Astrocyte (in vitro differentiated cells and primary cell): Measurements from ENCODE around the gene PAPLN. TPM values are rescaled to one million over a fixed set of nuclear protein-coding genes. Genes with fewer than 3 reads are reported as not detected.

Source experiments
- DNase-seq: peaks from one replicate; pipeline ENCODE4 v3.0.0-alpha.2; 2010; ENCODE audit warnings: low read depth
- FAIRE-seq: peaks from 2 replicates; lab custom pipeline; 2011; peaks lifted over from hg19 to GRCh38; lab: Jason Lieb, UNC
- H2AFZ ChIP-seq: 2 replicates; pipeline ENCODE4 v1.6.0; 2012; ENCODE audit warnings: low read depth, low read length, inconsistent platforms
- H3K27ac ChIP-seq: 2 replicates; pipeline ENCODE4 v1.5.1; 2011; ENCODE audit warnings: low read depth, low read length, inconsistent platforms
- H3K27me3 ChIP-seq: 2 replicates; pipeline ENCODE4 v1.6.0; 2011; ENCODE audit warnings: low read length, inconsistent platforms; ENCODE audit not compliant: insufficient read depth
- H3K36me3 ChIP-seq: 2 replicates; pipeline ENCODE4 v1.5.1; 2011; ENCODE audit warnings: low read length, inconsistent platforms; ENCODE audit not compliant: insufficient read depth
- H3K4me1 ChIP-seq: 2 replicates; pipeline ENCODE4 v1.5.1; 2011; ENCODE audit warnings: low read length, inconsistent platforms; ENCODE audit not compliant: insufficient read depth
- H3K4me2 ChIP-seq: 2 replicates; pipeline ENCODE4 v1.6.0; 2012; ENCODE audit warnings: low read length, inconsistent platforms
- H3K4me3 ChIP-seq: 2 replicates; pipeline ENCODE4 v1.5.1; 2011; ENCODE audit warnings: low read depth, mild to moderate bottlenecking, low read length, inconsistent platforms; ENCODE audit not compliant: insufficient read depth
- H3K79me2 ChIP-seq: 2 replicates; pipeline ENCODE4 v1.6.0; 2012; ENCODE audit warnings: mild to moderate bottlenecking, low read length, inconsistent platforms; ENCODE audit not compliant: insufficient read depth
- H3K9ac ChIP-seq: 2 replicates; pipeline ENCODE4 v1.6.0; 2012; ENCODE audit warnings: mild to moderate bottlenecking, low read length, inconsistent platforms
- H3K9me3 ChIP-seq: 2 replicates; pipeline ENCODE4 v1.5.1; 2012; ENCODE audit warnings: low read depth, mild to moderate bottlenecking, low read length, inconsistent platforms; ENCODE audit not compliant: insufficient read depth
- H4K20me1 ChIP-seq: 2 replicates; pipeline ENCODE4 v1.6.0; 2012; ENCODE audit warnings: low read length, inconsistent platforms; ENCODE audit not compliant: insufficient read depth
- H3K27ac Mint-ChIP-seq: one replicate; pipeline ENCODE4 v1.8.0; 2021; ENCODE audit warnings: mild to moderate bottlenecking, mixed read lengths; ENCODE audit not compliant: unreplicated experiment
- H3K27me3 Mint-ChIP-seq: one replicate; pipeline ENCODE4 v1.8.0; 2021; ENCODE audit warnings: low read depth, mixed read lengths; ENCODE audit not compliant: unreplicated experiment
- H3K36me3 Mint-ChIP-seq: one replicate; pipeline ENCODE4 v1.8.0; 2021; ENCODE audit warnings: low read depth, mixed read lengths; ENCODE audit not compliant: unreplicated experiment
- H3K4me1 Mint-ChIP-seq: one replicate; pipeline ENCODE4 v1.8.0; 2021; ENCODE audit warnings: low read depth, mixed read lengths; ENCODE audit not compliant: unreplicated experiment
- H3K4me3 Mint-ChIP-seq: one replicate; pipeline ENCODE4 v1.8.0; 2021; ENCODE audit warnings: mild to moderate bottlenecking, moderate library complexity, mixed read lengths; ENCODE audit not compliant: unreplicated experiment
- H3K9me3 Mint-ChIP-seq: one replicate; pipeline ENCODE4 v1.8.0; 2021; ENCODE audit warnings: mild to moderate bottlenecking, mixed read lengths; ENCODE audit not compliant: unreplicated experiment
- CTCF ChIP-seq: IDR thresholded peaks from 2 replicates; pipeline ENCODE4 v1.5.1; 2011; ENCODE audit warnings: low read depth, mild to moderate bottlenecking, inconsistent platforms, low read length, moderate library complexity; ENCODE audit not compliant: insufficient read depth
- EZH2 ChIP-seq: IDR thresholded peaks from 2 replicates; pipeline ENCODE4 v1.6.1; 2012; ENCODE audit warnings: mild to moderate bottlenecking, low read length, inconsistent platforms; ENCODE audit not compliant: insufficient read depth
- total RNA-seq: library from RNA; stranded (reverse); gene quantifications from 2 replicates; pipeline ENCODE4 v1.2.1, GENCODE V29; 2021

Gene PAPLN
- total RNA-seq, 1 donor from 2014 or later: 5.0 TPM

GRCh38 chr14:73289308-73289707 is 52.0 kb downstream of the PAPLN start:
- no peaks in the 10 kb centered on the region for H3K9me3 ChIP-seq

GRCh38 chr14:73289729-73290128 is 52.4 kb downstream of the PAPLN start:
- Histone ChIP-seq H2AFZ (no peak overlapping the region), H3K4me1 (no peaks in the 10 kb centered on the region), H4K20me1 (peaks cover 9% of the 10 kb centered on the region), H3K27ac (no peak overlapping the region), H3K4me3 (no peak overlapping the region), H3K79me2 (no peaks in the 10 kb centered on the region), H3K4me2 (no peak overlapping the region), H3K27me3 (no peaks in the 10 kb centered on the region), H3K36me3 (peaks cover 18% of the 10 kb centered on the region), H3K9me3 (no peaks in the 10 kb centered on the region), H3K9ac (no peak overlapping the region)
- Mint-ChIP-seq H3K4me3 (no peak overlapping the region), H3K9me3 (no peaks in the 10 kb centered on the region), H3K27me3 (no peaks in the 10 kb centered on the region), H3K27ac (no peak overlapping the region), H3K36me3 (peaks cover 8% of the 10 kb centered on the region), H3K4me1 (peaks cover 2% of the 10 kb centered on the region)
- FAIRE-seq (no peak), DNase-seq (no peak)
- TF ChIP-seq CTCF (no peak), EZH2 (no peak)

More at GRCh38 chr14:73289308-73289707, 52.0 kb downstream of the PAPLN start:
- FAIRE-seq (no peak), DNase-seq (no peak)
- Histone ChIP-seq H3K36me3 (peaks cover 18% of the 10 kb centered on the region), H3K79me2 (no peaks in the 10 kb centered on the region), H4K20me1 (peaks cover 11% of the 10 kb centered on the region), H3K27ac (no peak overlapping the region), H3K4me3 (no peak overlapping the region), H3K27me3 (no peaks in the 10 kb centered on the region), H3K4me2 (no peak overlapping the region), H3K4me1 (no peaks in the 10 kb centered on the region), H2AFZ (no peak overlapping the region), H3K9ac (no peak overlapping the region)
- no peaks in the 10 kb centered on the region for H3K27me3 Mint-ChIP-seq
- no peak for TF ChIP-seq CTCF
- no peak for TF ChIP-seq EZH2
- H3K4me1 Mint-ChIP-seq: peaks cover 2% of the 10 kb centered on the region
- peaks cover 8% of the 10 kb centered on the region for H3K36me3 Mint-ChIP-seq
- no peak overlapping the region for H3K4me3 Mint-ChIP-seq
- no peak overlapping the region for H3K27ac Mint-ChIP-seq
- H3K9me3 Mint-ChIP-seq: no peaks in the 10 kb centered on the region

DNA sequence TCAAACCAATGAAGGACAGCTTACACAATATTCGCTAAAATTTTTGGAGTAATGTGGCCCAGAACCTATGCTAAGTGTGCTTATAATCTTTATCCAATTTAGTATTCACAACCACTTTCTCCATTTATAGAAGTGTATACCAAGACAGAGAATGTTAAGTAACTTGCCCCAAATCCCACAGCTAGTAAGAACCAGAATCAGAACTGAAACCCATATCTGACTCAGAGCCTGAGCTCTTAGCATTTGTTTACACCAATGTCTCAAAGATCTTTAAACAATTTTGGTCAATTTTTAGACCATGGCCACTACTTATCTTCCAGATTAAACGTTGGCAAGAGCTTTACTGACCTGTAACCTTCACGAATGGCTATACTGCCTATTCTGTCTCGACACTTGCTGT is 53.0 kb downstream of the PAPLN start:
- Histone ChIP-seq H4K20me1 (peaks cover 9% of the 10 kb centered on the region), H3K4me1 (no peaks in the 10 kb centered on the region), H3K27ac (no peak overlapping the region), H3K36me3 (peaks cover 15% of the 10 kb centered on the region), H3K4me2 (no peak overlapping the region), H3K27me3 (no peaks in the 10 kb centered on the region), H3K9me3 (no peaks in the 10 kb centered on the region), H2AFZ (no peak overlapping the region), H3K79me2 (no peaks in the 10 kb centered on the region), H3K4me3 (no peak overlapping the region), H3K9ac (no peak overlapping the region)
- FAIRE-seq: no peak
- Mint-ChIP-seq H3K27ac (no peak overlapping the region), H3K9me3 (no peaks in the 10 kb centered on the region), H3K4me3 (no peak overlapping the region), H3K36me3 (peaks cover 8% of the 10 kb centered on the region), H3K27me3 (no peaks in the 10 kb centered on the region), H3K4me1 (peaks cover 2% of the 10 kb centered on the region)
- TF ChIP-seq EZH2: no peak
- no peak for TF ChIP-seq CTCF
- DNase-seq: no peak
